GM19467 (cell line): ENCODE results near the gene RTN3.
"Not testable (repeated sequence)": the region's sequence is repeated elsewhere in the genome, so short reads cannot be mapped to it uniquely, and the experiment has no call there.

ENCODE experiments used
- ATAC-seq: cut with Tn5 transposase; IDR thresholded peaks from one replicate; pipeline ENCODE4 v1.9.1; 2021; ENCODE audit warnings: mild to moderate bottlenecking, moderate library complexity; ENCODE audit not compliant: unreplicated experiment

RTN3 gene, protein sequence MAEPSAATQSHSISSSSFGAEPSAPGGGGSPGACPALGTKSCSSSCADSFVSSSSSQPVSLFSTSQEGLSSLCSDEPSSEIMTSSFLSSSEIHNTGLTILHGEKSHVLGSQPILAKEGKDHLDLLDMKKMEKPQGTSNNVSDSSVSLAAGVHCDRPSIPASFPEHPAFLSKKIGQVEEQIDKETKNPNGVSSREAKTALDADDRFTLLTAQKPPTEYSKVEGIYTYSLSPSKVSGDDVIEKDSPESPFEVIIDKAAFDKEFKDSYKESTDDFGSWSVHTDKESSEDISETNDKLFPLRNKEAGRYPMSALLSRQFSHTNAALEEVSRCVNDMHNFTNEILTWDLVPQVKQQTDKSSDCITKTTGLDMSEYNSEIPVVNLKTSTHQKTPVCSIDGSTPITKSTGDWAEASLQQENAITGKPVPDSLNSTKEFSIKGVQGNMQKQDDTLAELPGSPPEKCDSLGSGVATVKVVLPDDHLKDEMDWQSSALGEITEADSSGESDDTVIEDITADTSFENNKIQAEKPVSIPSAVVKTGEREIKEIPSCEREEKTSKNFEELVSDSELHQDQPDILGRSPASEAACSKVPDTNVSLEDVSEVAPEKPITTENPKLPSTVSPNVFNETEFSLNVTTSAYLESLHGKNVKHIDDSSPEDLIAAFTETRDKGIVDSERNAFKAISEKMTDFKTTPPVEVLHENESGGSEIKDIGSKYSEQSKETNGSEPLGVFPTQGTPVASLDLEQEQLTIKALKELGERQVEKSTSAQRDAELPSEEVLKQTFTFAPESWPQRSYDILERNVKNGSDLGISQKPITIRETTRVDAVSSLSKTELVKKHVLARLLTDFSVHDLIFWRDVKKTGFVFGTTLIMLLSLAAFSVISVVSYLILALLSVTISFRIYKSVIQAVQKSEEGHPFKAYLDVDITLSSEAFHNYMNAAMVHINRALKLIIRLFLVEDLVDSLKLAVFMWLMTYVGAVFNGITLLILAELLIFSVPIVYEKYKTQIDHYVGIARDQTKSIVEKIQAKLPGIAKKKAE

DNA sequence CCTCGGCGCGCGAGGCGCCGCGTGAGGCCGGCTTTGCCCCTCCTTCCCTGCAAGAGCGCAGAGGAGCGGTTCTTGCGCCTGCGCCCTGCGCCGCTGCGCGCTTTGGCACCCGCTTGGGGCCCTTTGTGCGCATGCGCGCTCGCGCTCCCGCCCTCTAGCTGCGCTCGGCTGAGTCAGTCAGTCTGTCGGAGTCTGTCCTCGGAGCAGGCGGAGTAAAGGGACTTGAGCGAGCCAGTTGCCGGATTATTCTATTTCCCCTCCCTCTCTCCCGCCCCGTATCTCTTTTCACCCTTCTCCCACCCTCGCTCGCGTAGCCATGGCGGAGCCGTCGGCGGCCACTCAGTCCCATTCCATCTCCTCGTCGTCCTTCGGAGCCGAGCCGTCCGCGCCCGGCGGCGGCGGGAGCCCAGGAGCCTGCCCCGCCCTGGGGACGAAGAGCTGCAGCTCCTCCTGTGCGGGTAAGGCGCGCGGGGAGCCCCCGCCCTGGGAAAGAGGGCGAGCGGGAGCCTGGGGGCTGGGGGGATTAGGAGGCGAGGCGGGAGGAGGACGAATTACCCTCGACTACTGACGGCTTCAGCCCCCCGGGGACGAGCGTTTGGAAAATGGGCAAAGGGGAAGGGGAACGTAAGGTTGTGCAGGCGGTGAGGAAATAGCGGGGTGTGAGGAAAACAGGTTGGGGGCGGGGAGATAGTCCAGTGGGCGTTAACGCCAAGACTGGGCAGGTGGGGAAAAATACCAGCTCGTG, at the start of gene RTN3:
Gene RTN3, plus strand, starts transcription at position 180 of the 745 bp plus-strand sequence. Its CDS starts 137 bp downstream, at position 317.
- ATAC-seq: peak; percentile 88

DNA sequence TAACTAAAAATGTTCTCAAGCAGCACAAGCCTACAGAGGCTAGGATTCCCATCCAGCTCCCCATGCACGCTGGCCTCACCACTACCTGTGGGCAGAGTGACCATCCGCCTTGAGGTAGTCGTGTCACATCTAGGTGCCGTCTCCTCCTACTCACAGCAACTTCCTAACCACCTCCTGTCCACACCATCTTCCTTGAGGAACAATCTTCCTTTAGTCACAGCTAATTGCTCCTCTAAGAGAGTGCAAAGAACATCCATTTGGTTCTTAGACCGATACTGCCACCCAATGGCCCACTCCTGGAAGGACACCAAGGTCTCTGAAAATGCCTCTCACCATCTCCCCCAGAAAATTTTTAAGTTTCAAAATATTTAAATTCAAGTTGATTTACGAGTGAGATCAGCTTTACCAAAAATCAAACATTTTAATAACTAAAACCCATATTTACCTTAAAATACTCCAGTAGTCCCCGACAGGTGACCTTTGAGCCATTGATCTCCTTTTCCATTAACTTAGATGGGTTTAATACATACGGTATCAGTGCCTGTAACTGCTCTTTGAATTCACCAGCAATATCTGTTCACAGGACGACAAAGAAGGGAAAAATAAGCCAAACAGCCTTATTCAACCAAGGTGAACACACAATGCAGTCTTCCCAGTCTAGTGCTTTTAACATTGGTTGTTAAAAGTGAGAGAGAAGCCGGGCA, 45.4 kb upstream of the RTN3 start:
- no peak for ATAC-seq

DNA sequence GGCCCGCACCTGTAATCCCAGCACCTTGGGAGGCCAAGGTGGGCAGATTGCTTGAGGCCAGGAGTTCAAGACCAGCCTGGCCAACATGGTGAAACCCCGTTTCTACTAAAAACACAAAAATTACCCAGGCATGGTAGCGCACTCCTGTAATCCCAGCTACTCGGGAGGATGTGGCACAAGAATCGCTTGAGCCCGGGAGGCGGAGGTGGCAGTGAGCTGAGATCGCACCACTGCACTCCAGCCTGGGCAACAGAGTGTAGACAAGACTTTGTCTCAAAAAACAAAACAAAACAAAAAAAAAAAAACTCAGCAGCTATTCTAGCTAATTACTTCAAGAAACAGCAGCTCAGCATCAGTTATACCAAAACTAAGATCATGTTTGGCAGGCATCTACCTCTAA, 42.9 kb upstream of the RTN3 start:
- not testable (repeated sequence) for ATAC-seq

DNA sequence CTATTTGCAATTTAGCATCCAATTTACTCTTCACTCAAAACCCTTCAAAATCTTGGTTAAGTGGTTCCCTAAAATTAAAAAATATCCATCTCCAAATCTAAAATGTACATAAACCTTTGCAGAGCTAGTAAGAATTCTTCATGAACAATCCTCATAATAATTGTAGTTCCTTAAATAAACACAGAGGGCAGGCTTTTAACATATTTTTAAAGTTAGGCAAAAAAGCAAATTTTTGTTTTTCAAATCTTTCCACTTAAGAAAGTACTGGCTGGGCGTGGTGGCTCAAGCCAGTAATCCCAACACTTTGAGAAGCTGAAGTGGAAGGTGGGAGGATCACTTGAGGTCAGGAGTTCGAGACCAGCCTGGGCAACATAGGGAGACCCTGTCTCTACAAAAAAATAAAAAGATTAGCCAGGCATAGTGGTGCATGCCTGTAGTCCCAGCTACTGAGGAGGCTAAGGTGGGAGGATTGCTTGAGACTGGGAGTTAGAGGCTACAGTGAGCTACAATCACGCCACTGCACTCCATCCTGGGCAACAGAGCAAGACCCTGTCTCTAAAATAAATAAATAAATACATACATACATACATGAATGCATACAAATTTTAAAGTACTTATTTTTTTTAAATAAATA, 42.0 kb upstream of the RTN3 start:
- ATAC-seq: no peak

DNA sequence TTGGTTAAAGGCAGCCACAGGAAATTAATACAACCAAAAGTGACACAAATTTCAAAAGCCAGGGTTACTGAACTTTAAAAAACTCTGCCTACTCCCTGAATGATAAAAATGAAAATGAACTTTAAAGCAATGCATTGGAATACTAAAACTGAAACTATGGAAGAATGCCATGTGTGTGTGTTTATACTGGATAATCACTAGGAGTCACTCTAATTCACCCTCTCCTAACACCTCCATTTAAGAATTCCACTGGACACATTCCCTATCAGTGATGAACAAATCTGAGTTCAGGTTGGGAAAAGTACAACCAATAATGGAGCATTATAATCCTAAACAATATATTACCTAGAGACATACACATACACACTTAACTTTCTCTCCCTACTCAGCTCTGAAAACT, 39.6 kb upstream of the RTN3 start:
- ATAC-seq: no peak

DNA sequence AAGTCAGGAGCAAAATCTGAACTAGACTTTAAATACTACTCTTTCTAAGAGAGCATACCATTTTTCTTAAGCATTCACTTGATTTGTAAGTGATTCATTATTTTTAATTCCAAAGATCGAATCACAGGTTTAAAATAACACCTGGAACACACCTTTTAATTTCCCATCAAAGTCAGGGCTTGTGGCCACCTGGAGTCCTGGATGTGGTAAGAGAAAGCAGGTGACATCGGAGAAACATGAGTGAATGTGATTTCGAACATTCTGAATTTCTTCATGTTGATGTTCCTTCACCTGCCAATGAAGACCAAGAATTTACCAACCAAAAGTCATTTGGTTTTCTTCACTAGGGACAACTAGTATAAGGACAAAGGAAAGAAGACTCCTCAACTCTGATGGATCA, 38.1 kb upstream of the RTN3 start:
- no peak for ATAC-seq

DNA sequence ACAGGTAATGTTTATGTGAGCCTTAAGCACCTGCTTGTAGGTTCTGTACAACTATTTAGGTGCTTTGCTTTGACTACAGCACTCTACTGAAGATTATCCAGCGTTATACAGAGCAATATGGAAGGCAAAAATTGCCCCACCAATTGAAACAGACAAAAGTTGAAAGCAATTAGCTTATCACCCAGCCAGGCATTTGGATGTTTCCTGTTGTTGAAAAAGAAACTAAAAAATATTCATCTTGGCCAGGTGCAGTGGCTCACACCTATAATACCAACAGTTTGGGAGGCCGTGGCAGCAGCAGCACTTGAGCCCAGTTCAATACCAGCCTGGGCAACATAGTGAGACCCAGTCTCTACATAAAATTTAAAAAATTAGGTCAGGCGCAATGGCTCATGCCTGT, 28.6 kb upstream of the RTN3 start:
- no peak for ATAC-seq

DNA sequence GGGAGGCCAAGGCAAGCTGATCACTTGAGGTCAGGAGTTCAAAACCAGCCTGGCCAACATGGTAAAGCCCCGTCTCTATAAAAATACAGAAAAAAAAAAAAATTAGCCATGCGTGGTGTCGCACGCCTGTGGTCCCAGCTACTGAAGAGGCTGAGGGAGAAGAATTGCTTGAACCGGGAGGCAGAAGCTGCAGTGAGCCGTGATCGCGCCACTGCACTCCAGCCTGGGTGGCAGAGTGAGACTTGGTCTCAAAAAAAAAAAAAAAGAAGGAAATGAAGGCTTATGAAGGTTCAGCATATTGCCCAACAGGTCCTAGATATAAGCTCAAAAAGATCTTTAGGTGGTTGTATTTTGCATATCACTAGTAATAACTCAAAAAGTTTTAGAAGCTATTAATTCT, 20.3 kb upstream of the RTN3 start:
- no peak for ATAC-seq

DNA sequence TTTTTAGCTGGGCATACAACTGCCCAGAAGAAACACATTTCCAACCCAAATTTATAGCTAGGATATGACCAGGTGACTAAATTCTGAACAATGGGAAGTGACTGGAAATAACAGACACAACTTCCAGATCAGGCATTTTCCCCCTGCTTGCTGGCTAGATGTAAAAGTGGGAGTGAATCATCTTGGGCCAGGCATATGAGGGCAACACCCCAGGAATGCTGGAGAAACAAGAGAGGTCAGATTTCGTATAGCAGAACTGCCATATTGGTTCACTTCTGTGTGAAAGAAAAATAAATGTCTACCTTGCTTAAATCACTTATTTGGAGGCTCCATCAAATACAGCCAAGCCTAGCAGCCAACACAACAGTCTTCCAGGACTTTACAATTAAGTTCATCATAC, 17.5 kb upstream of the RTN3 start:
- ATAC-seq: no peak

DNA sequence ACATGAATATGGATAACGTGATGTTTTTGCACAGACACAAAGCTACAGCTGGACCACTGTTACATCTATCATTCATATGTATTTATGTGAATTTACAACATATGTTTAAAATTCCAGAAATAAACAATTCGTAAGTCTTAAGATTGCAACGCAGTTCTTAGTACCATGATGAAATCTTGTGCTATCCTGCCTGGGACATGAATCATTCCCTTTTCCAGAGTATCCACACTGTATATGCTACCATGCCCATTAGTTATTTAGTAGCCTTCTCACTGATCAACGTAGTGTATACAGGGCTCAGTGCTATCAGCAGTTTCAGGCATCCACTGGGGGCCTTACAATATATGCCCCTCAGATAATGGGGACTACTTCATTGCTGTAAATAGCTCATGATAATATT, 14.4 kb upstream of the RTN3 start:
- no peak for ATAC-seq

DNA sequence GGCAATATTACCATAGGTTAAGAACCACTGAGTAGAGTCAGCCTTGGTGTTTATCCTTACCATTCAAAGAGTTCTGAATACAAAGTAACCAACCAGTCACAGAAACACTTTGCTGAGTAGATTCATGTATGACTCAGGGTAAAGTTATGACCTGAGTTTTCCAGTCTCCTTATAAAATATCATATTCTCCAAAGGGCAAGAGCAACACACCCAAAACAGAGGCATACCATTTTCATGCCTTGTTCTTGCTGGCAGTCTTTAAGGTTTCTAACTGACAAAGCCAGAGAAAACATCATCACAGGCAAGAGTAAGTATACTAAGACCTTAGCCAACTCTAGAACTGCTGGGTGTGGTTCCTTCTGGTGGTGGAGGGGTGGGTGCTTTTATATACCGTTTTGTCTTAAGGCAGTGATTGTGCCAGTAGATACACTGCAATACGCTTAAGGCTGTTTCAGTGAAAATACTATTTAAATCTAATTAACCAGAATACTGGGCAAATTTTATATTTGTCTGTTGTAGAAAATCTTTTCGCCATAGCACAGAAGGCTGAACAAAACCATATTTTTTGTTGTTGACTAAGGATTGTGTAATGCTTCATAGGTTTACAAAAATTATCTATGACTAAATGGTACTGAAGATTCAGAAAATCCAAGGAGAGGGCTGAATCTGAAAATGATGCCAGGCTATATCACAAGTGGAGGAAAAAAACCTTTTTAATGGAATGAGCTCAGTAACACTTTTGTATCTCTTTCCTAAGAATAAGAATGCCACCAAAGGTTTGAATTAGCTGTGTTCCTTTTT, 13.1 kb upstream of the RTN3 start:
- ATAC-seq: no peak

DNA sequence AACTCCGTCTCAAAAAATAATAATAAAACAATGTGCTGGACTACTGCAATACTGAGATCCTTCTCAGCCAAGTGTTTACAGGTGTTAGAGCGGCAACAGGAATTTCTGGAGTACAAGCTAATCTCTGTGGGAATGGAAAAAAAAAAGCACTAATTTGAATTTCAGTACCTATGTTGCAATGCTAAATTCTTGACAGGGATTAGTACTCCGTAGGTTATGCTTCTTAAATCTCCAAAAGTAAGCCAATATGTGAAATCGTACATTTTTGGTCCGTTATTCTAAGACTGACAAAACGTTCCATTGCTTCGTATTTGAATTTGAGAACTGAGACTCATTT, 11.2 kb upstream of the RTN3 start:
- no peak for ATAC-seq

DNA sequence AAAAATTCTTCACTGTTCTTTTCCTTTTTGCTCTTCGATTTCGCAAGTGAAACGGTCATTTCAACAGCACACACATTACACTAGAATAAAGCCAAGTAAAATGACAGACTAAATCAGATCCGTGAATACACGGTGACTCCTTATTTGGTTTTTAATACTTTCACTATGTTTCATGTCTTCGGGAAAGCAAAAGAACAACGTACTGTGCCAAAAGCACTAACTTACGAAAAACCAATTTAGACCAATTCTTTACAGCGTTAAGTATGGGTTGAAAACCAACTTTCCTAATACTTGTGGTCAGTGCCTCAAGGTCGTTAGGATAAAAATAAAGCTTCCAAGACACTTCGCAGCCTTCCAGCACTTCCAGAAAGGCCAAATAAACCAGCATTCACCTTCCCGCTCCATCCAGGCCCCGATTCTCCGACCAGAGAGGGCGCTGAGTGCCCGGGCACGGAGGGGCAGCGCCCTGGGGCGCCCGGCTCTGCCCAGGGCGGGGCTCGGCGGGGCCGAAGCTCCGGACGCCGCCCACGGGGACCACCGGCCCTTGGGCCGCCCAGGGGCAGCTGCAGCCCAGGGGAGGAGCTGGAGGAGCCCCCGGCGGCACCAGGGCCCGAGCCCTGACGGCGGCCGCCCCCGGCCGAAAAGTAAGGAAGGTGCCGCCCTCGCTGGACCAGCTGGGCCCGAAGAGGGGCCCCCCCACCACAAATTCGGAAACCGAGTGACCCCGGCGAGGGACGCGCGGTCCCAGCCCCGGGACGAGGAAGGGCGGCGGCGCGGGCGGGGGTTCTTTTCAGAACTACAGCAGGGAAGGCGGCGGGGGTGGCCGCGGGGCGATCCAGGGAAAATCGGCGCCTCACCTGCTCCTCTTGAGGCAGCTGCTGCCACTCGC, 10.6 kb upstream of the RTN3 start:
- no peak for ATAC-seq

DNA sequence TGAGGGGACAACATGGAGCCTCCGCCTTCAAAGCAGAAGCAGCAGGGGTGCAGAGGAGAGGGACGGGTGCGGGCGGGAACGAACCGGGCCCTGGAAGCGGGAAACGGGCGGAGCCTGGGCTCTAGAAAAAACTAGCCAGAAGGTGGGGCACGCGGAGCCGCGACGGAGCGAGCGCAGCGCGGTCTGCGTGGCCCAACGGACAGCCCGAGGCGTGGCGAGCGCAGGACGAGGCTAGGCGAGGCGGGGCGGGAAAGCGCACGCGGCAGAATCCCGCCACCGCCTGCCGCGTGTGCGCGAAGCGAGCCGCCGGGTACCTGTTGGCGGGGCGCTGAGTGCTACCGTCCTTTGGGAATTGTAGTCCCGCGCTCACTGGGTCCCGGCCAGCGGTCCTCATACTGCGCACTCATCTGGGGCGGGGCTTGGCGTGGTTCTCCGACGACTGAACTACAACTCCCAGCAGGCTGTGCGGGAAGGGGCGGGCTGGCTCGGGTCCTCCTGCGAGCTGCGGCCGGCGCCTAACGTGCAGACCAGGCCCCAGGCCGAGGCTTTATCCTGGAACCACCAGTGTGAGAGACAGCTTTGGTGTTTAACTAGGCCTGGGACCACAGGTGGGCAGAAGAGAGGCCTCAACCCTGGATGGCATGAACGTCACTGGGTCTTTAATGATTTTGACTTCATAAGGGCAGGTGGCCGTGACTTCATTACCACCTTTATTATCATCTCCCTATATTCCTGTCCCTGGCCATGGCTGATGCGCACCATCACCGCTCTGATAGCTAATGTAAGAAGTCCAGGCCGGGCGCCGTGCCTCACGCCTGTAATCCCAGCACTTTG, 9.8 kb upstream of the RTN3 start, which contains the start of gene ATL3:
Gene ATL3, minus strand, starts transcription at position 55 of the 834 bp plus-strand sequence. Its CDS starts 41 bp downstream, at position 14.
- peak; percentile 90 for ATAC-seq

DNA sequence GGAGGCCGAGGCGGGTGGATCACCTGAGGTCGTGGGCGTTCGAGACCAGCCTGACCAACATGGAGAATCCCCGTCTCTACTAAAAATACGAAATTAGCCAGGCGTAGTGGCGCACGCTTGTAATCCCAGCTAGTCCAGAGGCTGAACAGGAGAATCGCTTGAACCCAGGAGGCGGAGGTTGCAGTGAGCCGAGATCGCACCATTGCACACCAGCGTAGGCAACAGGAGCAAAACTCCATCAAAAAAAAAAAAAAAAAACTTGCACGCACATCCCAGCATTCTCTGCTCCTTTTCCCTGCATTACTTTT, 9.2 kb upstream of the RTN3 start:
- no peak for ATAC-seq

DNA sequence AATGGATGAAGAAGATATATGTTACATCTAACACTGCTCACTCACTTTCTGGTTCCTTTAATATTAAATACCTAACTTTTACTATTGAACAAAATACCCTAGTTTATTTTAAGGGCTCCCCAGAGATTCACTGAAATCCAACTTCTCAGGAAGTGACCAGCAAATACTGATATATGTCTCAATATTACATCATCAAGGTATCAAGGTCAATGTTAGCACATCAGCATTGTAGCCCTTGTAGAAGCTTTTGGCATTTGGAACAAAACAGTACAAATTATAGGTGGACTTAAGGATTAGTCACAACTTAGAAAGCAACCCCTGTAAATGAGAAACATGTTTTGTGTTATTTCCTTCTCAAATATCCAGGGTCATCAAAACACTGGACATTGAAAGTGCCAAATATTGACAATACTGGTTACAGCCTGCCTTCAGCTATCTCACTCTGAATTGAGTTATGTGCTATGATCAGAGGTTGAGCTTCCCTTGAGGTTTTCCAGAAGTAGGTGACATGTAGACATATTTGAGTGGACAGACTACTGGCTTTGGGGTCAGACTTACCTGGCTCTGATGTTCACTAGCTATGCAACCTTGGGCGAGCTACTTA, 8.3 kb upstream of the RTN3 start:
- ATAC-seq: no peak

DNA sequence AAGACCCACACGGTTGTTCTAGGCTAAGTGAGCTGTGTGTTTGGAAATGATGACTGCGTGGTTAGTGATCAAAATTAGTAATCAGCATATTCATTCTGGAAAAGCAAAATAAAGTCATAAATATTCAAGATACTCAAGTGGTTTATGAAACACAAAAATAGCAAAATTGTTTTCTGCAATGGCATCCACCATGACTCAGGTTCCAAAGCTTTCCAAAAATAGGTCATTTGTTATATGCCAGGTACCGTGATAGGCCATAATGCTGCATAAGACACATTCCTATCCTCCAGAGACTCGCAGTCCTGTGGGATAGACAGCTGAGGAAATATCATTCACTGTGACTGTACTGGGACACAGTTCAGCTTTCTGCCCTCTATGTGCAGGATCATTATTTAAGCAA, 7.7 kb upstream of the RTN3 start:
- ATAC-seq: no peak
